Neuronal stem cell (in vitro differentiated cells): ENCODE results near the gene PCDHA8.
A peak's percentile ranks its signal among the peaks of the same experiment; 100 is the strongest.
"Not testable (repeated sequence)": the region's sequence is repeated elsewhere in the genome, so short reads cannot be mapped to it uniquely, and the experiment has no call there.

Source experiments
- DNase-seq: peaks from one replicate; pipeline ENCODE4 v3.0.0-alpha.2; 2013; ENCODE audit warnings: low spot score
- H2AFZ ChIP-seq: one replicate; pipeline ENCODE4 v1.6.1; 2013; ENCODE audit warnings: mild to moderate bottlenecking, low read length, inconsistent platforms
- H2AK5ac ChIP-seq: 2 replicates; pipeline ENCODE4 v1.6.1; 2013; ENCODE audit warnings: low read depth, mild to moderate bottlenecking, inconsistent platforms, low read length, moderate library complexity, mixed read lengths
- H2BK120ac ChIP-seq: 2 replicates; pipeline ENCODE4 v1.6.1; 2013; ENCODE audit warnings: low read depth, mild to moderate bottlenecking, inconsistent platforms, low read length, moderate library complexity, mixed read lengths
- H2BK12ac ChIP-seq: one replicate; pipeline ENCODE4 v1.6.1; 2013; ENCODE audit warnings: low read length, inconsistent platforms
- H2BK15ac ChIP-seq: 2 replicates; pipeline ENCODE4 v1.6.1; 2013; ENCODE audit warnings: mild to moderate bottlenecking, low read length, inconsistent platforms, mixed read lengths
- H2BK5ac ChIP-seq: one replicate; pipeline ENCODE4 v1.6.1; 2013; ENCODE audit warnings: inconsistent platforms, mild to moderate bottlenecking, low read length, moderate library complexity
- H3K14ac ChIP-seq: one replicate; pipeline ENCODE4 v1.6.1; 2013; ENCODE audit warnings: low read length, inconsistent platforms
- H3K18ac ChIP-seq: 2 replicates; pipeline ENCODE4 v1.6.1; 2013; ENCODE audit warnings: low read length, inconsistent platforms
- H3K23ac ChIP-seq: 2 replicates; pipeline ENCODE4 v1.6.1; 2013; ENCODE audit warnings: low read depth, mild to moderate bottlenecking, mixed read lengths, low read length, inconsistent platforms; ENCODE audit not compliant: poor library complexity
- H3K27ac ChIP-seq: replicated peaks from 3 replicates; pipeline ENCODE4 v1.5.1; 2013; ENCODE audit warnings: low read length, inconsistent platforms
- H3K27me3 ChIP-seq, 3 experiments: 2 replicates each; pipeline ENCODE4 v1.6.1; 2013; ENCODE audit warnings: low read length in 3 of 3, mild to moderate bottlenecking in 2 of 3, inconsistent platforms in 1 of 3, low read depth in 1 of 3, mixed read lengths in 1 of 3, moderate library complexity in 1 of 3; ENCODE audit not compliant: control insufficient read depth in 3 of 3, insufficient read depth in 3 of 3
- H3K36me3 ChIP-seq, 2 donors: replicated peaks in 1 of 2; 2 replicates each; pipeline ENCODE4 v1.6.1; 2013; ENCODE audit warnings: low read length in 2 of 2; ENCODE audit not compliant: control insufficient read depth in 2 of 2, insufficient read depth in 2 of 2
- H3K4ac ChIP-seq: 2 replicates; pipeline ENCODE4 v1.6.1; 2013; ENCODE audit warnings: inconsistent platforms, mild to moderate bottlenecking, low read length, moderate library complexity
- H3K4me1 ChIP-seq, 2 donors: 1 replicate in 1 of 2; 2 replicates in 1 of 2; pipeline ENCODE4 v1.6.1; 2013; ENCODE audit warnings: low read length in 2 of 2, low read depth in 1 of 2; ENCODE audit not compliant: control insufficient read depth in 2 of 2, insufficient read depth in 1 of 2
- H3K4me2 ChIP-seq: one replicate; pipeline ENCODE4 v1.6.1; 2013; ENCODE audit warnings: mild to moderate bottlenecking, low read length, inconsistent platforms; ENCODE audit not compliant: insufficient read depth, poor library complexity, severe bottlenecking
- H3K4me3 ChIP-seq, 2 donors: 2 replicates each; pipeline ENCODE4 v1.5.1; 2013; ENCODE audit warnings: low read length in 2 of 2, mild to moderate bottlenecking in 2 of 2, inconsistent platforms in 1 of 2, moderate library complexity in 1 of 2
- H3K79me1 ChIP-seq: one replicate; pipeline ENCODE4 v1.6.1; 2013; ENCODE audit warnings: low read depth, mild to moderate bottlenecking, inconsistent platforms, low read length, moderate library complexity
- H3K9ac ChIP-seq: one replicate; pipeline ENCODE4 v1.6.1; 2013; ENCODE audit warnings: mild to moderate bottlenecking, low read depth, low read length, inconsistent platforms; ENCODE audit not compliant: poor library complexity
- H3K9me3 ChIP-seq, 2 donors: replicated peaks in 1 of 2; 2 replicates each; pipeline versions ENCODE3 to v1.6.1; 2013; ENCODE audit warnings: low read length in 2 of 2, mild to moderate bottlenecking in 2 of 2, inconsistent platforms in 1 of 2, low read depth in 1 of 2, mixed read lengths in 1 of 2, moderate library complexity in 1 of 2; ENCODE audit not compliant: control insufficient read depth in 2 of 2, insufficient read depth in 1 of 2
- H4K8ac ChIP-seq: one replicate; pipeline ENCODE4 v1.6.1; 2013; ENCODE audit warnings: low read depth, mild to moderate bottlenecking, inconsistent platforms, low read length, moderate library complexity
- H4K91ac ChIP-seq: one replicate; pipeline ENCODE4 v1.6.1; 2013; ENCODE audit warnings: low read length, low read depth, mild to moderate bottlenecking, inconsistent platforms; ENCODE audit not compliant: poor library complexity
- WGBS, 2 donors: extraction: QIAGEN DNeasy Blood & Tissue Kit; methylation state at CpG; one replicate each; pipeline ENCODE4 v1.1.7; 2013; ENCODE audit warnings: missing lambda C conversion rate in 2 of 2, mixed read lengths in 1 of 2; ENCODE audit not compliant: insufficient read length in 2 of 2, insufficient replicate concordance in 1 of 2; ENCODE audit errors: extremely low coverage in 2 of 2; 5-methylcytosine and 5-hydroxymethylcytosine counted together

The PCDHA8 gene

GRCh38 chr5:140870221-140871201 lies 29.5 kb downstream of the PCDHA8 start:
- no peak overlapping the region for H2BK120ac ChIP-seq
- peaks cover 13 to 27% of the 10 kb centered on the region in 2 donors for H3K9me3 ChIP-seq
- H3K4me2 ChIP-seq: no peak overlapping the region
- no peak overlapping the region for H3K18ac ChIP-seq
- H3K4me1 ChIP-seq: no peaks in the 10 kb centered on the region
- peak overlapping the region in 1 of 2 donors; percentile 44 for H3K4me3 ChIP-seq
- no peak overlapping the region for H2BK12ac ChIP-seq
- WGBS, 2 donors: no CpG with 5 or more reads among the region's 114 CpGs
- H4K8ac ChIP-seq: peak overlapping the region; percentile 43
- no peak overlapping the region for H2BK15ac ChIP-seq
- no peak for DNase-seq
- H3K27me3 ChIP-seq: no peaks in the 10 kb centered on the region
- H3K4ac ChIP-seq: no peak overlapping the region
- H2AK5ac ChIP-seq: peak overlapping the region; percentile 63
- peaks cover 13 to 22% of the 10 kb centered on the region in 2 donors for H3K36me3 ChIP-seq
- H2AFZ ChIP-seq: no peak overlapping the region
- H3K79me1 ChIP-seq: peaks cover 8% of the 10 kb centered on the region
- H3K9ac ChIP-seq: no peak overlapping the region
- H2BK5ac ChIP-seq: no peak overlapping the region
- H3K27ac ChIP-seq: no peak overlapping the region
- peak overlapping the region; percentile 91 for H3K23ac ChIP-seq
- peak overlapping the region; percentile 82 for H3K14ac ChIP-seq
- no peak overlapping the region for H4K91ac ChIP-seq

- DNase-seq: peak; percentile 55
- peak within 1 kb of the TSS; percentile 59 to 88 for H3K4me3 ChIP-seq
- WGBS, 2 donors: no CpG with 5 or more reads among the region's 47 CpGs
These were observed 34.4 kb downstream of the PCDHA8 start, which contains the start of gene PCDHA12 for GRCh38 chr5:140875085-140876065. PCDHA12 (plus strand) TSS chr5:140875308; CDS start chr5:140875473, 165 bp downstream.

GRCh38 chr5:140876541-140877261 lies 35.7 kb downstream of the PCDHA8 start:
- H2AK5ac ChIP-seq, H3K18ac ChIP-seq, H3K4me1 ChIP-seq, H3K14ac ChIP-seq, H2AFZ ChIP-seq, H4K8ac ChIP-seq, H4K91ac ChIP-seq, DNase-seq, H3K27me3 ChIP-seq, H2BK5ac ChIP-seq, H2BK12ac ChIP-seq, H3K27ac ChIP-seq, H3K4me2 ChIP-seq, H2BK120ac ChIP-seq: not testable (repeated sequence)
- peak overlapping the region in 1 of 2 donors; percentile 62 for H3K4me3 ChIP-seq
- WGBS, 2 donors: no CpG with 5 or more reads among the region's 80 CpGs
- peak overlapping the region; percentile 70 for H3K9ac ChIP-seq
- H2BK15ac ChIP-seq: peak overlapping the region; percentile 26
- H3K23ac ChIP-seq: peak overlapping the region; percentile 91
- peak overlapping the region; percentile 76 for H3K4ac ChIP-seq
- peaks cover 10 to 17% of the 10 kb centered on the region in 2 donors for H3K36me3 ChIP-seq
- H3K9me3 ChIP-seq: peaks cover 8 to 21% of the 10 kb centered on the region in 2 donors
- peaks cover 12% of the 10 kb centered on the region for H3K79me1 ChIP-seq

More at GRCh38 chr5:140875085-140876065, 34.4 kb downstream of the PCDHA8 start, which contains the start of gene PCDHA12:
- no peak within 1 kb of the TSS for H3K23ac ChIP-seq
- H3K27me3 ChIP-seq: no peaks in the 10 kb centered on the region
- no peak within 1 kb of the TSS for H3K27ac ChIP-seq
- H4K8ac ChIP-seq: no peak within 1 kb of the TSS
- H3K36me3 ChIP-seq: peaks cover 13 to 15% of the 10 kb centered on the region in 2 donors
- H3K9me3 ChIP-seq: peaks cover 11 to 27% of the 10 kb centered on the region in 2 donors
- H3K4ac ChIP-seq: no peak within 1 kb of the TSS
- peak within 1 kb of the TSS; percentile 52 for H3K18ac ChIP-seq
- H4K91ac ChIP-seq: no peak within 1 kb of the TSS
- H3K4me1 ChIP-seq: no peaks in the 10 kb centered on the region
- no peak within 1 kb of the TSS for H2BK12ac ChIP-seq
- H3K9ac ChIP-seq: peak within 1 kb of the TSS; percentile 86
- H2AFZ ChIP-seq: peak within 1 kb of the TSS; percentile 88
- no peak within 1 kb of the TSS for H2BK15ac ChIP-seq
- H3K4me2 ChIP-seq: peak within 1 kb of the TSS; percentile 38
- no peak within 1 kb of the TSS for H3K14ac ChIP-seq
- peaks cover 17% of the 10 kb centered on the region for H3K79me1 ChIP-seq
- no peak within 1 kb of the TSS for H2BK120ac ChIP-seq
- H2AK5ac ChIP-seq: no peak within 1 kb of the TSS
- H2BK5ac ChIP-seq: no peak within 1 kb of the TSS
